ENCODE results near the gene PLXNA2. TPM values are rescaled to one million over a fixed set of nuclear protein-coding genes. Genes with fewer than 3 reads are reported as not detected.

The PLXNA2 gene
- total RNA-seq, 2 experiments from 2014 or later: 0.84 to 1.6 TPM

DNA sequence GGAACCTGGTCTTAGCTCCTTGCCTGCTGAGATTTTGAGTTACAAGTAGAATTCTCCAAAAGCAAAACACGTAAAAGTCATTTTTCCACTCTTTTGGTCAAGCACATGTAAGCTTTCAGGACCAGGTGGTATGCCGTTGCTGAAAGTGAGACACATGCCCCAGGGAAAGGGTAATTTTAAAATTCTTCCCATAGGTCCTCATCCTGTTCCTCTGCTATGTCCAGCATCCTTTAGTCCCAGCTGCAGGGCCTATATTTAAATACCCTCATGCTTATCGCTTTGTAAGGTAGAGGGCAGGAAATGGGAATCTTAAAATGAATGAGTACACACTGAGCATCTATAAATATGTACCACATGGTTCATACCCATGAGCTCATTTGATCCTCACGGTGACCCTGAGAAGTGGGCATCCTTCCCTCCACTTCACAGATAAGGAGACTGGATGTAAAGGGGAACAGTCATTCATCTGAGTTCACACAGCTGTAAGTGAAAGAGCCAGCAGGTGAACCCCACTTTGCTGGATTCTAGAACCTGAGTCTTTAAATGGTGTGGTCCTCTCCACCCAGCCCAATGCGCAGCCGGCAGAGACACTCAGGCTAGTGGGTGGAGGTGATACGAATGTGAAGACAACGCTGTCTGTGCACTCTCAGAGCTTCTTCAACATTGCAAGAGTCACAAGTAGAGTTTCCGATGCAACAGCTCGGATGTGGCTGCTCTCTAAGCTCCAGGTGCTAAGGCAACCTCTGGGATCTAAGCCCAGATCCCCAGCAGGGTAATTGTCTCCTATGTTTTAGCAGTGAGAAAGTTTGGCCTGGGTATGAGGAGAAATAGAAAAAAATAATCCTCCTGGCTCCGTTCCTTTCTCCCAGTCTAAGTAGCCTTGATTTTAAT is 163.5 kb downstream of the PLXNA2 start:
- Mint-ChIP-seq H3K27me3 (ENCODE audit: low read depth) (no peaks in the 10 kb centered on the region), H3K36me3 (ENCODE audit: low read depth) (no peaks in the 10 kb centered on the region), H3K4me1 (ENCODE audit: low read depth) (peaks cover under 1% of the 10 kb centered on the region), H3K9me3 (ENCODE audit: insufficient read depth) (no peaks in the 10 kb centered on the region), H3K4me3 (no peak overlapping the region), H3K27ac (no peak overlapping the region)
- CTCF ChIA-PET: interaction anchor here (1.2 to 1.4 kb wide), 2 partner anchors 13 to 58 kb away, joined by 3 read pairs; no protein-coding TSS in a partner anchor
- DNase-seq (no peak), ATAC-seq (no peak)
- POLR2A ChIA-PET: no interaction called here

DNA sequence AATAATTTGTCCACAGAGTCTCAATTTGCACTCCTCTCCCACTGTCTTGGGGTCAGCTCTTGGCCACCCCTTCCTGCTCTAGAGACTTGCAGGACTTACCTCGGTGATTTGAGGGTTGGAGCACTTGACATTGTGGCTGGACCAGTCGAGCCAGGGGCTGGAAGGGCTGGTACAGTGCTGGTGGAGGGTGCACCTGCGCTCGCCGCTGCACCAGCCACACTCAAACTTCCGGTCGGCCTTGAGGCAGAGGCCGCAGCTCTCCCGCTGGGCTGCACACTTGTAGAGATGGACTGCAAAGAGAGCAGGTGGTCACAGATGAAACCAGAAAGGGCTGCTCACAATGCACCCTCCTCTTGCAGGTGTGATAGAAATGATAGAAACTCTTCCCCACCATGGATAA is 165.0 kb downstream of the PLXNA2 start:
- no peak for ATAC-seq
- no peak for DNase-seq
- ChIA-PET CTCF (no interaction called here), POLR2A (no interaction called here)
- Mint-ChIP-seq H3K27me3 (ENCODE audit: low read depth) (no peaks in the 10 kb centered on the region), H3K36me3 (ENCODE audit: low read depth) (no peaks in the 10 kb centered on the region), H3K27ac (no peak overlapping the region), H3K9me3 (ENCODE audit: insufficient read depth) (no peaks in the 10 kb centered on the region), H3K4me3 (no peak overlapping the region), H3K4me1 (ENCODE audit: low read depth) (no peaks in the 10 kb centered on the region)

GRCh38 chr1:208078752-208079151 is 165.4 kb downstream of the PLXNA2 start:
- POLR2A ChIA-PET: no interaction called here
- Mint-ChIP-seq H3K4me3 (no peak overlapping the region), H3K27ac (no peak overlapping the region), H3K4me1 (ENCODE audit: low read depth) (no peaks in the 10 kb centered on the region), H3K27me3 (ENCODE audit: low read depth) (no peaks in the 10 kb centered on the region), H3K9me3 (ENCODE audit: insufficient read depth) (no peaks in the 10 kb centered on the region), H3K36me3 (ENCODE audit: low read depth) (no peaks in the 10 kb centered on the region)
- no peak for ATAC-seq
- CTCF ChIA-PET: no interaction called here
- no peak for DNase-seq

DNA sequence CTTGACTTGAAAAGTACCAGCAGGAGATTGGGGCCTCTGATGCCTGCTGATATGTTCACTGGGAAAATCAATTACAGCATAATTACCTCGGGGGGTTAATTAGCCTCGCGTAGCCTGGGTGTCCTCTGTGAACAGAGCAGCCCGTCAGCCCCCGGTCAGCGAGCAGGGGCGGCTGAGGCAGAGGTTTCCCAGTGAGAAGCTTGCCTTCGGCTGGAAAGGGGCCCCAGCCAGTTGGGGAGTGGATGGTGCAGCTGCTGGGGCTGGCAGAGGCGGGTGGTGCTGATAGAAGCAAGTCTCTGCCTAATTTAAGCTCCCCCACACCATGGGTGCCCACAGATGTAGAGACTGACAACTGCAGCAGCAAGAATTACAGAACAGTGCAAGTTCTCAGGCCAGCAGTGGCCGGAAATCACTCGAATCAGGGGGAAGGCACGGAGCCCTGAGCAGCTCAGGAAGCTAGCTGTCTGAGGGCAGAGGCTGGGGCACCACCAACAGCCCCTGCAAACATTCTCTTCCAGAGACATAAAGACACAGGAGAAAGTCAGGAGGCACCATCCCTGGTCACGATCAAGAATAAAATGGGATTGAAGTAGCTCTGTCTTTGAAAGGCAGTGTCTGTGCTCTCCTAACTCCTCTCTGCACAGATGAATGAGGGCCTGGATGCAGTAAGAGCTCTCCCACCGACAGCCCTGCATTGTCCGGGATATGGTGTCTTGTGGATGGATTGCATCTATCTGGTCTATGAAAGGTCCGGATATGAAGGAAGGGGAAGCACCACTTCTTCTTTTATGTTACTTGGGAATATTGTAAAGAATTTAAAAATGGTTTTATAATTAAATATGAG is 166.7 kb downstream of the PLXNA2 start:
- ATAC-seq: no peak
- Mint-ChIP-seq H3K27me3 (ENCODE audit: low read depth) (no peaks in the 10 kb centered on the region), H3K9me3 (ENCODE audit: insufficient read depth) (no peaks in the 10 kb centered on the region), H3K27ac (no peak overlapping the region), H3K36me3 (ENCODE audit: low read depth) (no peaks in the 10 kb centered on the region), H3K4me3 (no peak overlapping the region), H3K4me1 (ENCODE audit: low read depth) (no peaks in the 10 kb centered on the region)
- DNase-seq: no peak
- CTCF ChIA-PET: no interaction called here
- POLR2A ChIA-PET: no interaction called here

GRCh38 chr1:208074353-208074752 is 169.8 kb downstream of the PLXNA2 start:
- ATAC-seq (no peak), DNase-seq (no peak)
- Mint-ChIP-seq H3K9me3 (ENCODE audit: insufficient read depth) (no peaks in the 10 kb centered on the region), H3K27ac (no peak overlapping the region), H3K4me1 (ENCODE audit: low read depth) (no peaks in the 10 kb centered on the region), H3K36me3 (ENCODE audit: low read depth) (no peaks in the 10 kb centered on the region), H3K4me3 (no peak overlapping the region), H3K27me3 (ENCODE audit: low read depth) (peaks cover 2% of the 10 kb centered on the region)
- CTCF ChIA-PET: interaction anchor here (1.2 kb wide), 1 partner anchor 52 kb away, joined by 5 read pairs; no protein-coding TSS in a partner anchor
- POLR2A ChIA-PET: no interaction called here

GRCh38 chr1:208071435-208072031 is 172.7 kb downstream of the PLXNA2 start:
- no peaks in the 10 kb centered on the region for H3K9me3 Mint-ChIP-seq (ENCODE audit: insufficient read depth)
- H3K36me3 Mint-ChIP-seq (ENCODE audit: low read depth): no peaks in the 10 kb centered on the region
- no peak overlapping the region for H3K4me3 Mint-ChIP-seq
- POLR2A ChIA-PET: no interaction called here
- ATAC-seq (no peak), DNase-seq (no peak)
- H3K27ac Mint-ChIP-seq: no peak overlapping the region
- no peaks in the 10 kb centered on the region for H3K4me1 Mint-ChIP-seq (ENCODE audit: low read depth)
- CTCF ChIA-PET: interaction anchor here (1.2 to 3.5 kb wide), 3 partner anchors 18 to 50 kb away, joined by 4 to 12 read pairs (median 5); no protein-coding TSS in a partner anchor
- peaks cover 2% of the 10 kb centered on the region for H3K27me3 Mint-ChIP-seq (ENCODE audit: low read depth)

- no peaks in the 10 kb centered on the region for H3K9me3 Mint-ChIP-seq (ENCODE audit: insufficient read depth)
- POLR2A ChIA-PET: no interaction called here
- H3K4me3 Mint-ChIP-seq: no peak overlapping the region
- DNase-seq (no peak), ATAC-seq (no peak)
- CTCF ChIA-PET: interaction anchor here (0.9 to 3.5 kb wide), 5 partner anchors 17 to 72 kb away, joined by 3 to 12 read pairs (median 3); no protein-coding TSS in a partner anchor
- no peaks in the 10 kb centered on the region for H3K4me1 Mint-ChIP-seq (ENCODE audit: low read depth)
- H3K36me3 Mint-ChIP-seq (ENCODE audit: low read depth): no peaks in the 10 kb centered on the region
- H3K27ac Mint-ChIP-seq: no peak overlapping the region
- H3K27me3 Mint-ChIP-seq (ENCODE audit: low read depth): peaks cover 2% of the 10 kb centered on the region
Measured at GRCh38 chr1:208069908-208070307, 174.3 kb downstream of the PLXNA2 start.

DNA sequence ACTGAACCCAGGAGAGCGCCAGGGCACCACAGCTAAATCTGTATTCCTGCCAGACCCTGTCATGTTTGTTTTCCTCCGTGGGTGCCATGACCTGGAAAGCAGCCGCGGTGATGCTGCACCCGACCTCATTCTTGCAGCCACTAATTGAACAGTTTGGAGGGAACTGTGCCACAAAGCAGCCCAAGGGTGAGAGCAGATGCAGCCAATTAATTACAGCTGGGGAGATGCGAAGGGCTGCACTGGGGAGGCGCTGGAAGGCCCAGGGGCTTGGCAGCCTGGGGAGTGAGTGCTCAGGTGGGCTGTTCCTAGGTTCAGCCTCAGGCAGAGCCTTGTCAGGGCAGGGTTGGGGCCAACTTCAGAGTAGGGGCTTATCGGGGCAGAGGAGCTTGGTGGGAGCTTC is 174.9 kb downstream of the PLXNA2 start:
- no peaks in the 10 kb centered on the region for H3K9me3 Mint-ChIP-seq (ENCODE audit: insufficient read depth)
- H3K4me3 Mint-ChIP-seq: no peak overlapping the region
- ATAC-seq (no peak), DNase-seq (no peak)
- ChIA-PET POLR2A (no interaction called here), CTCF (interaction anchor here (2.2 to 3.5 kb wide), 2 partner anchors 17 to 47 kb away, joined by 8 to 12 read pairs; no protein-coding TSS in a partner anchor)
- no peaks in the 10 kb centered on the region for H3K36me3 Mint-ChIP-seq (ENCODE audit: low read depth)
- no peaks in the 10 kb centered on the region for H3K4me1 Mint-ChIP-seq (ENCODE audit: low read depth)
- H3K27ac Mint-ChIP-seq: no peak overlapping the region
- peaks cover 2% of the 10 kb centered on the region for H3K27me3 Mint-ChIP-seq (ENCODE audit: low read depth)

GRCh38 chr1:208068908-208069307 is 175.3 kb downstream of the PLXNA2 start:
- no peak for DNase-seq
- ATAC-seq: no peak
- Mint-ChIP-seq H3K27ac (no peak overlapping the region), H3K27me3 (ENCODE audit: low read depth) (peaks cover 2% of the 10 kb centered on the region), H3K9me3 (ENCODE audit: insufficient read depth) (no peaks in the 10 kb centered on the region), H3K36me3 (ENCODE audit: low read depth) (no peaks in the 10 kb centered on the region), H3K4me1 (ENCODE audit: low read depth) (no peaks in the 10 kb centered on the region), H3K4me3 (no peak overlapping the region)
- ChIA-PET POLR2A (no interaction called here), CTCF (interaction anchor here (0.8 to 2.2 kb wide), 3 partner anchors 18 to 47 kb away, joined by 3 to 8 read pairs (median 3); no protein-coding TSS in a partner anchor)

DNA sequence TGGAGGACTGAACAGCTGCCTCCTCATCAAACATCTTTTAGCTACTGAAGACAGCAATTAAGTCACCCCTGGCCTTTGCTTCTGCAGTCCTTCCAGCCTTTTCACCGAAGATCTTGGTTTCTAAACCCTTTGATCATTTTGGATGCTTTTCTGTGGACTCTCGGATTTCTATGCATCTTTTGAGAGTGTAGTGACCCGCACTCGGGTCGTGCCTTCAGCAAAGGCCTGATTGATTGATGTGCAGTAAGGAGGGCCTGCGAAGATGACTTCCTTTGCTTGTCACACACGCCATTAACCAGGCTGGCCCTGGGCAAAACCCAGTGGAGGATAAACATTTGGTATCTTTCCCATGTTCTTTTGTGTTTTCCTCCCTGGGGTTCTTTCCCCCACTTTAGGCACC is 175.8 kb downstream of the PLXNA2 start:
- H3K36me3 Mint-ChIP-seq (ENCODE audit: low read depth): no peaks in the 10 kb centered on the region
- peaks cover 2% of the 10 kb centered on the region for H3K27me3 Mint-ChIP-seq (ENCODE audit: low read depth)
- no peaks in the 10 kb centered on the region for H3K4me1 Mint-ChIP-seq (ENCODE audit: low read depth)
- no peak for DNase-seq
- no peak overlapping the region for H3K4me3 Mint-ChIP-seq
- ChIA-PET CTCF (interaction anchor here (0.8 to 1.6 kb wide), 3 partner anchors 13 to 47 kb away, joined by 3 to 4 read pairs (median 3); no protein-coding TSS in a partner anchor), POLR2A (no interaction called here)
- no peak for ATAC-seq
- H3K9me3 Mint-ChIP-seq (ENCODE audit: insufficient read depth): no peaks in the 10 kb centered on the region
- H3K27ac Mint-ChIP-seq: no peak overlapping the region

DNA sequence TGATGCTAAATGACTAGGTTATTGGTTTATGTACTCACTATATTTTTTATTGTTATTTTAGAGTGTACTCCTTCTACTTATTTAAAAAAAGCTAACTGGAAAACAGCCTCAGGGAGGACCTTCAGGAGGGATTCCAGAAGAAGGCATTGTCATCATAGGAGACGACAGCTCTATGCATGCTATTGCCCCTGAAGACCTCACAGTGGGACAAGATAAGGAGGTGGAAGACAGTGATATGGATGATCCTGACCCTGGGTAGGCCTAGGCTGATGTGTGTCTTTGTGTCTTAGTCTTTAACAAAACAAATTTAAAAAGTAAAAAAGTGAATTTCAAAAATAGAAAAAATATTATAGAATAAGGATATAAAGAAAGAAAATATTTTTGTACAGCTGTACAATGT is 177.6 kb downstream of the PLXNA2 start:
- ATAC-seq (no peak), DNase-seq (no peak)
- no peak overlapping the region for H3K27ac Mint-ChIP-seq
- H3K9me3 Mint-ChIP-seq (ENCODE audit: insufficient read depth): no peaks in the 10 kb centered on the region
- CTCF ChIA-PET: no interaction called here
- POLR2A ChIA-PET: no interaction called here
- H3K4me3 Mint-ChIP-seq: no peak overlapping the region
- H3K27me3 Mint-ChIP-seq (ENCODE audit: low read depth): peaks cover 2% of the 10 kb centered on the region
- no peaks in the 10 kb centered on the region for H3K36me3 Mint-ChIP-seq (ENCODE audit: low read depth)
- H3K4me1 Mint-ChIP-seq (ENCODE audit: low read depth): no peaks in the 10 kb centered on the region
